Small intestine (tissue), 7 donors: ENCODE data around the gene ZNF316. TPM values are rescaled to one million over a fixed set of nuclear protein-coding genes. Genes with fewer than 3 reads are reported as not detected.

ENCODE experiments used
- DNase-seq, 2 donors: peaks; one replicate each; pipeline versions ENCODE4 v3.0.0 to v3.0.0-alpha.2; 2013
- FAIRE-seq: peaks from 2 replicates; lab custom pipeline; 2012; peaks lifted over from hg19 to GRCh38; lab: Jason Lieb, UNC
- H3K27ac ChIP-seq, 3 donors: one replicate each; pipeline ENCODE4 v1.5.1; 2013; ENCODE audit warnings: low read length in 2 of 3, mild to moderate bottlenecking in 2 of 3, control low read depth in 1 of 3, inconsistent platforms in 1 of 3, low read depth in 1 of 3, moderate library complexity in 1 of 3
- H3K27me3 ChIP-seq, 3 donors: one replicate each; pipeline ENCODE4 v1.6.1; 2013; ENCODE audit warnings: low read length in 3 of 3, inconsistent platforms in 1 of 3; ENCODE audit not compliant: control insufficient read depth in 3 of 3, insufficient read depth in 3 of 3
- H3K36me3 ChIP-seq, 3 donors: one replicate each; pipeline ENCODE4 v1.6.1; 2013; ENCODE audit warnings: low read length in 3 of 3, inconsistent platforms in 1 of 3, low read depth in 1 of 3, mild to moderate bottlenecking in 1 of 3, moderate library complexity in 1 of 3; ENCODE audit not compliant: control insufficient read depth in 3 of 3, insufficient read depth in 2 of 3
- H3K4me1 ChIP-seq, 3 donors: one replicate each; pipeline ENCODE4 v1.6.1; 2013; ENCODE audit warnings: low read length in 2 of 3, inconsistent platforms in 1 of 3, low read depth in 1 of 3, mild to moderate bottlenecking in 1 of 3, moderate library complexity in 1 of 3; ENCODE audit not compliant: control insufficient read depth in 3 of 3, insufficient read depth in 2 of 3
- H3K4me3 ChIP-seq, 3 donors: one replicate each; pipeline ENCODE4 v1.5.1; 2013; ENCODE audit warnings: low read length in 3 of 3, control low read depth in 1 of 3, inconsistent platforms in 1 of 3, low read depth in 1 of 3, mild to moderate bottlenecking in 1 of 3, moderate library complexity in 1 of 3
- H3K9me3 ChIP-seq, 2 donors: one replicate each; pipeline ENCODE4 v1.6.1; 2013; ENCODE audit warnings: low read depth in 1 of 2, low read length in 1 of 2; ENCODE audit not compliant: control insufficient read depth in 2 of 2, insufficient read depth in 1 of 2
- WGBS, 3 donors: extraction: QIAGEN DNeasy Blood & Tissue Kit; methylation state at CpG; one replicate each; pipeline ENCODE4 v1.1.7; 2013; 5-methylcytosine and 5-hydroxymethylcytosine counted together
- polyA plus RNA-seq, 4 donors: library from polyadenylated mRNA; stranded (reverse) in 3 of 4; unstranded in 1 of 4; fragments of 200-250 nt in 3 of 4; fragments of 120-200 nt in 1 of 4; gene quantifications; one replicate each; pipeline versions ENCODE4 v1.2.1 to v1.2.3, GENCODE V29; 2013
- donor health status: healthy with polysubstance abuse.
- donor health status: control.
- donor health status: control.
- donor health status: Bipolar disorder and iron deficiency.
- donor health status: healthy.

The ZNF316 gene
- polyA plus RNA-seq, 4 donors, result 11.6 to 31.4 (median 14.0) TPM

DNA sequence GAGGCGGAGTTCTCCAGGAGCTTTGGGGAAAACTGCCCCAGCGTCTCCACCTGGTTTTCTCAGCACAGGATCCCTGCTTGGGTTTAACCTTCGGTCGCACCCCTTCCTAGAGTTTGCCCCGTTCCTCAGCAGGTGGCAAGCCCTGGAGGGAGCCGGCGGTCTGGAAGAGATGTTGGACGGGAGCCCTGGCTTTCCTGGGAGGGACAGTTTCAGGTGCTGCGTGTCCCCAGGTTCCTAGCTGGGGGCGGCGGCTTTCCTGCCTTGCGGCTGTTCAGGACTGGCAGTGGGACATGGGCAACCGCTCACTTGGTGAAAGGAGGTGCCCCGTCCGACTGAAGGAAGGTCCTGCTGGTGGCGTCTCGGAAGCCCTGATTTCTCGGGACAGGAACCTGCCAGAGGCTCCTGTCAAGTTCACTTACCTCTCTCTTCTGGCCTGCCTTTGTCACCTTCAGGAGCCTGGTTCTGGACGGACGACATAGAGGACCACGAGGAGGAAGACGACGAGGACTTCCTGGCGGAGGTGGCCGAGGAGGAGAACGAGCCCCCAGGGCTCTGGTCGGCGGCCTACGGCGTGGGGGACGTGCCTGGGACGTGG is 14.8 kb downstream of the ZNF316 start:
- H3K36me3 ChIP-seq, result peaks cover 26 to 84% (median 31%) of the 10 kb centered on the region in 3 donors
- WGBS, 3 donors, result 97 to 98% (median 98%) methylated on average over 32 of the region's 32 CpGs
- no peak for FAIRE-seq
- H3K27ac ChIP-seq, result no peak overlapping the region
- H3K4me1 ChIP-seq, result no peaks in the 10 kb centered on the region
- DNase-seq, result no peak
- peaks cover 0 to 26% of the 10 kb centered on the region in 2 donors for H3K9me3 ChIP-seq
- no peaks in the 10 kb centered on the region for H3K27me3 ChIP-seq
- no peak overlapping the region for H3K4me3 ChIP-seq

GRCh38 chr7:6652446-6653011 is 15.4 kb downstream of the ZNF316 start:
- no peaks in the 10 kb centered on the region for H3K27me3 ChIP-seq
- no peaks in the 10 kb centered on the region for H3K4me1 ChIP-seq
- H3K4me3 ChIP-seq, result no peak overlapping the region
- DNase-seq (no peak), FAIRE-seq (no peak)
- WGBS, 3 donors, result 98% methylated on average over 68 to 75 of the region's 75 CpGs
- H3K9me3 ChIP-seq, result peaks cover 0 to 26% of the 10 kb centered on the region in 2 donors
- peaks cover 26 to 79% (median 28%) of the 10 kb centered on the region in 3 donors for H3K36me3 ChIP-seq
- H3K27ac ChIP-seq, result no peak overlapping the region

DNA sequence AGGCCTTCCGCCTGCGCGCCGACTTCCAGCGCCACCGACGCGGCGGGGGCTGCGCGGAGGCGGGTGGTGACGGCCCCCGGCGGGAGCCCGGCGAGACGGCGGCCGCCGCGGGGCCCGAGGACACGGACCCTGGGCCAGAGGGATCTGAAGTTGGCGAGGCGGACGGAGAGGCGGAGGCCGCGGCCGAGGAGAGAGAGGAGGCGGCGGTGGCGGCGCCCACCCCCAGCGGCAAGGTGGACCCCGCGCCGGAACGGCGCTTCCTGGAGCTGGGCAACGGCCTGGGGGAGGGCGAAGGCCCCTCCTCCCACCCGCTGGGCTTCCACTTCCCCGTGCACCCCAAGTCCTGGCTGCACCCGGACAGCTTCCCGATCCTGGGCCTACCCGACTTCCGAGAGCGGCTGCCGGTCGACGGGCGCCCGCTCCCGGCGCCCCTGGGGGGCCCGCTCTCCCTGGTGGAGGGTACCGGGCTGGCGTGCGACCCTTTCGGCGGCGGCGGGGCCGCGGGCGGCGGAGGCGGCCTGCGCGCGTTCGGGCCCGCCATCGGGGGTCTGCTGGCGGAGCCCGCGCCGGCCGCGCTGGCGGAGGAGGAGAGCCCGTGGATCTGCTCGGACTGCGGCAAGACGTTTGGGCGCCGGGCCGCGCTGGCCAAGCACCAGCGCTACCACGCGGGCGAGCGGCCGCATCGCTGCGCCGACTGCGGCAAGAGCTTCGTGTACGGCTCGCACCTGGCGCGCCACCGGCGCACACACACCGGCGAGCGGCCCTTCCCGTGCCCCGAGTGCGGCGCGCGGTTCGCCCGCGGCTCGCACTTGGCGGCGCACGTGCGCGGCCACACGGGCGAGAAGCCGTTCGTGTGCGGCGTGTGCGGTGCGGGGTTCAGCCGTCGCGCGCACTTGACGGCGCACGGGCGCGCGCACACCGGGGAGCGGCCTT is 16.2 kb downstream of the ZNF316 start:
- H3K4me3 ChIP-seq, result no peak overlapping the region
- peaks cover 26 to 71% (median 28%) of the 10 kb centered on the region in 3 donors for H3K36me3 ChIP-seq
- 95 to 99% (median 98%) methylated on average over 75 to 146 of the region's 146 CpGs for WGBS, 3 donors
- H3K9me3 ChIP-seq, result peaks cover 0 to 26% of the 10 kb centered on the region in 2 donors
- no peak for FAIRE-seq
- no peaks in the 10 kb centered on the region for H3K27me3 ChIP-seq
- no peak for DNase-seq
- H3K27ac ChIP-seq, result no peak overlapping the region
- H3K4me1 ChIP-seq, result no peaks in the 10 kb centered on the region

DNA sequence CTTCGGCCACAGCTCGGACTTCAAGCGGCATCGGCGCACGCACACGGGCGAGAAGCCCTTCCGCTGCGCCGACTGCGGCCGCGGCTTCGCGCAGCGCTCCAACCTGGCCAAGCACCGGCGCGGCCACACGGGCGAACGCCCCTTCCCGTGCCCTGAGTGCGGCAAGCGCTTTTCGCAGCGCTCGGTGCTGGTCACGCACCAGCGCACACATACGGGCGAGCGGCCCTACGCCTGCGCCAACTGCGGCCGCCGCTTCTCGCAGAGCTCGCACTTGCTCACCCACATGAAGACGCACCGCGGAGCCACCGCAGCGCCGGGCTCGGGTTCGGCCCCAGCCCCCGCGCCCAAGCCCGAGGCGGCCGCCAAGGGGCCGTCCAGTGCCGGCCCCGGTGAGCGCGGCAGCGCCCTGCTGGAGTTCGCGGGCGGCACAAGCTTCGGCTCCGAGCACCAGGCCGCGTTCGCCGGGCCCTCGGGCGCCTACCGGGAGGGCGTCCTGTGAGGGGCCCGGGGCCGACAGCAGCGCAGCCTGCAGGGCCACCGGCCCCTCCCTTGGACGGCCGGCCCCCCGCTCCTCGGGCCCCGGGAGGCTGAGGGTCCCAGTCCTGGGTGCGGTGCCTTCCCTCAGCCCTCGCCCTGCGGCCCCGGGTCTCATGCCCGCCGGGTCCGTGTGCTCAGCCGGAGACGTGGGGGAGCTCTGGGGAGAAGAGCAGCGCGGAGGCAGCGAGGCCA is 17.2 kb downstream of the ZNF316 start:
- Histone ChIP-seq H3K4me1 (peaks cover 0 to 2% (median 0%) of the 10 kb centered on the region in 3 donors), H3K4me3 (no peak overlapping the region), H3K9me3 (peaks cover 0 to 26% of the 10 kb centered on the region in 2 donors), H3K27me3 (no peaks in the 10 kb centered on the region), H3K27ac (no peak overlapping the region), H3K36me3 (peaks cover 26 to 61% (median 28%) of the 10 kb centered on the region in 3 donors)
- WGBS, 3 donors, result 94 to 98% (median 98%) methylated on average over 71 to 94 of the region's 94 CpGs
- FAIRE-seq, result no peak
- no peak for DNase-seq

GRCh38 chr7:6654842-6655610 is 17.9 kb downstream of the ZNF316 start:
- Histone ChIP-seq H3K4me1 (peaks cover 0 to 4% (median 0%) of the 10 kb centered on the region in 3 donors), H3K9me3 (peaks cover 0 to 26% of the 10 kb centered on the region in 2 donors), H3K4me3 (no peak overlapping the region), H3K27me3 (no peaks in the 10 kb centered on the region), H3K27ac (no peak overlapping the region), H3K36me3 (peaks cover 22 to 54% (median 28%) of the 10 kb centered on the region in 3 donors)
- no peak for FAIRE-seq
- no peak for DNase-seq
- 95 to 97% (median 97%) methylated on average over 44 to 48 of the region's 48 CpGs for WGBS, 3 donors

- WGBS, 3 donors, result 95 to 97% (median 96%) methylated on average over 13 to 17 of the region's 17 CpGs
- H3K9me3 ChIP-seq, result peaks cover 0 to 21% of the 10 kb centered on the region in 2 donors
- no peak overlapping the region for H3K27ac ChIP-seq
- FAIRE-seq (no peak), DNase-seq (no peak)
- H3K4me1 ChIP-seq, result peaks cover 0 to 4% (median 0%) of the 10 kb centered on the region in 3 donors
- peaks cover 17 to 46% (median 28%) of the 10 kb centered on the region in 3 donors for H3K36me3 ChIP-seq
- H3K27me3 ChIP-seq, result no peaks in the 10 kb centered on the region
- H3K4me3 ChIP-seq, result no peak overlapping the region
These were observed 18.7 kb downstream of the ZNF316 start for GRCh38 chr7:6655636-6656385.

DNA sequence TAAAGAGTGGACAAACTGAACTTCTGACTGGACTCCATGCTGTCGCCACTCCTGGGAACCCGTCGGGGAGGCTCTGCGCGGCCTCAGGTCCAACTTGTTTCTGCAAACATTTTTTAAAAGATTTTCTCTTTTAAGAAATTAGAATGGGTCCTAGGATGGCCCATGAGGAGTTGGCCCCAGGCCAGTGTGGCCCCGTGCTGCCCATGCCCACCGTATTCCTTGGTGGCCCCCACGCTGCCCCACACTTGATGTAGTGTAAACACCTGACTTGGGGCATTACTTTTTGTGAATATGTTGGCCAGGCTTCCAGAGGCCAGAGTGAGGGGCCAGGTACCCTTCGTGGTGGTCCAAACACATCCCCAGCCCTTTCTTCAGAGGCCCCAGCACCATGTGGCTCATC is 19.3 kb downstream of the ZNF316 start:
- no peak for DNase-seq
- Histone ChIP-seq H3K36me3 (peaks cover 16 to 40% (median 28%) of the 10 kb centered on the region in 3 donors), H3K27me3 (no peaks in the 10 kb centered on the region), H3K4me3 (no peak overlapping the region), H3K4me1 (peaks cover 0 to 4% (median 0%) of the 10 kb centered on the region in 3 donors), H3K27ac (no peak overlapping the region), H3K9me3 (peaks cover 0 to 15% of the 10 kb centered on the region in 2 donors)
- 94 to 97% (median 97%) methylated on average over 9 of the region's 9 CpGs for WGBS, 3 donors
- no peak for FAIRE-seq
